ENCODE data around the gene DTWD1.
"Not testable (repeated sequence)": the region's sequence is repeated elsewhere in the genome, so short reads cannot be mapped to it uniquely, and the experiment has no call there.

Gene DTWD1

GRCh38 chr15:49620658-49621368 lies at the start of gene DTWD1, which contains the start of gene FAM227B:
Gene DTWD1 (plus strand): TSS chr15:49621048. CDS start chr15:49625168, 4,120 bp downstream.
Gene FAM227B (minus strand): TSS chr15:49620818. CDS start chr15:49615171, 5,647 bp downstream.
- peak; percentile 4 for TF ChIP-seq CTCF (IDR thresholded peaks at IDR 0.05; ENCODE audit: insufficient read depth, low read length, poor library complexity, severe bottlenecking)
- H3K4me3 ChIP-seq (replicated peaks; ENCODE audit: low read depth, low read length): peak within 1 kb of the TSS; percentile 87
- DNase-seq (ENCODE audit: extremely low read depth, insufficient read length): peak; percentile 99
- H3K27me3 ChIP-seq (replicated peaks; ENCODE audit: control insufficient read depth, insufficient read depth, low read length): no peaks in the 10 kb centered on the region
- H3K36me3 ChIP-seq (ENCODE audit: control insufficient read depth, insufficient read depth, low read length): no peaks in the 10 kb centered on the region; the same call in 1 of the 2 replicates

GRCh38 chr15:49573421-49573820 lies 47.4 kb upstream of the DTWD1 start:
- no peak overlapping the region for H3K4me3 ChIP-seq (replicated peaks; ENCODE audit: low read depth, low read length)
- H3K36me3 ChIP-seq (ENCODE audit: control insufficient read depth, insufficient read depth, low read length): no peaks in the 10 kb centered on the region
- TF ChIP-seq CTCF (IDR thresholded peaks at IDR 0.05; ENCODE audit: insufficient read depth, low read length, poor library complexity, severe bottlenecking): no peak
- DNase-seq (ENCODE audit: extremely low read depth, insufficient read length): no peak
- no peaks in the 10 kb centered on the region for H3K27me3 ChIP-seq (replicated peaks; ENCODE audit: control insufficient read depth, insufficient read depth, low read length)

- no peak for DNase-seq (ENCODE audit: extremely low read depth, insufficient read length)
- TF ChIP-seq CTCF (IDR thresholded peaks at IDR 0.05; ENCODE audit: insufficient read depth, low read length, poor library complexity, severe bottlenecking): no peak
- H3K36me3 ChIP-seq (ENCODE audit: control insufficient read depth, insufficient read depth, low read length): no peaks in the 10 kb centered on the region
- H3K4me3 ChIP-seq (replicated peaks; ENCODE audit: low read depth, low read length): no peak overlapping the region
- H3K27me3 ChIP-seq (replicated peaks; ENCODE audit: control insufficient read depth, insufficient read depth, low read length): no peaks in the 10 kb centered on the region
Measured at GRCh38 chr15:49589030-49589429, 31.8 kb upstream of the DTWD1 start.

- not testable (repeated sequence) for H3K4me3 ChIP-seq (replicated peaks; ENCODE audit: low read depth, low read length); DNase-seq (ENCODE audit: extremely low read depth, insufficient read length); H3K27me3 ChIP-seq (replicated peaks; ENCODE audit: control insufficient read depth, insufficient read depth, low read length); H3K36me3 ChIP-seq (ENCODE audit: control insufficient read depth, insufficient read depth, low read length)
Measured at GRCh38 chr15:49592829-49593316, 28.0 kb upstream of the DTWD1 start.

GRCh38 chr15:49604625-49605409 lies 16.0 kb upstream of the DTWD1 start:
- no peak for TF ChIP-seq CTCF (IDR thresholded peaks at IDR 0.05; ENCODE audit: insufficient read depth, low read length, poor library complexity, severe bottlenecking)
- H3K4me3 ChIP-seq (replicated peaks; ENCODE audit: low read depth, low read length): no peak overlapping the region
- no peaks in the 10 kb centered on the region for H3K36me3 ChIP-seq (ENCODE audit: control insufficient read depth, insufficient read depth, low read length)
- no peaks in the 10 kb centered on the region for H3K27me3 ChIP-seq (replicated peaks; ENCODE audit: control insufficient read depth, insufficient read depth, low read length)
- no peak for DNase-seq (ENCODE audit: extremely low read depth, insufficient read length)

GRCh38 chr15:49605588-49605987 lies 15.3 kb upstream of the DTWD1 start:
- DNase-seq (ENCODE audit: extremely low read depth, insufficient read length): no peak
- H3K4me3 ChIP-seq (replicated peaks; ENCODE audit: low read depth, low read length): no peak overlapping the region
- no peaks in the 10 kb centered on the region for H3K36me3 ChIP-seq (ENCODE audit: control insufficient read depth, insufficient read depth, low read length)
- H3K27me3 ChIP-seq (replicated peaks; ENCODE audit: control insufficient read depth, insufficient read depth, low read length): no peaks in the 10 kb centered on the region
- no peak for TF ChIP-seq CTCF (IDR thresholded peaks at IDR 0.05; ENCODE audit: insufficient read depth, low read length, poor library complexity, severe bottlenecking)
